Activated B cell treated with CpG ODN at 0.5 μM for 24 hours (primary cell): Measurements from ENCODE around the gene GABRB2. TPM values are rescaled to one million over a fixed set of nuclear protein-coding genes. Genes with fewer than 3 reads are reported as not detected.

Experiments
- ATAC-seq: fragments of 200-7000 bp; cut with Tn5 transposase; one replicate; pipeline ENCODE4 v1.10.0; 2021; ENCODE audit warnings: low read depth, mild to moderate bottlenecking, moderate library complexity
- CTCF ChIA-PET: fragments of 350-600 bp; sonication (Branson Sonifier 250); formaldehyde crosslinking; loops from one replicate; lab custom pipeline; 2021; ENCODE audit warnings: antibody characterized with exemption; lab: Charles Lee
- POLR2A ChIA-PET: fragments of 350-600 bp; sonication (Branson Sonifier 250); formaldehyde crosslinking; loops from one replicate; lab custom pipeline; 2021; ENCODE audit warnings: antibody characterized with exemption; lab: Charles Lee
- DNase-seq: peaks from one replicate; pipeline ENCODE4 v3.0.0; 2022
- H3K27ac Mint-ChIP-seq: one replicate; pipeline ENCODE4 v1.8.0; 2020; ENCODE audit warnings: mixed read lengths
- H3K27me3 Mint-ChIP-seq: one replicate; pipeline ENCODE4 v1.8.0; 2021; ENCODE audit warnings: mixed read lengths
- H3K36me3 Mint-ChIP-seq: one replicate; pipeline ENCODE4 v1.8.0; 2021; ENCODE audit warnings: low read depth, mixed read lengths
- H3K4me1 Mint-ChIP-seq: one replicate; pipeline ENCODE4 v1.8.0; 2021; ENCODE audit warnings: mixed read lengths
- H3K4me3 Mint-ChIP-seq: one replicate; pipeline ENCODE4 v1.8.0; 2020; ENCODE audit warnings: mild to moderate bottlenecking, mixed read lengths
- H3K9me3 Mint-ChIP-seq: one replicate; pipeline ENCODE4 v1.8.0; 2020; ENCODE audit warnings: mixed read lengths
- intact Hi-C: fragments of 100-400 bp; cut with micrococcal nuclease; formaldehyde crosslinking; loops from one replicate; pipeline ENCODE4 v1.15.1; 2024
- total RNA-seq: library from RNA; stranded (reverse); gene quantifications from 2 replicates; pipeline ENCODE4 v1.2.3, GENCODE V29; 2022
- TF ChIP-seq, protein P1 (sequence below): fragments of 200-600 bp; IDR thresholded peaks from one replicate; pipeline ENCODE4 v1.8.0; 2022; ENCODE audit warnings: antibody characterized with exemption, mild to moderate bottlenecking

GABRB2 gene
- total RNA-seq, 1 donor from 2014 or later, result not detected

DNA sequence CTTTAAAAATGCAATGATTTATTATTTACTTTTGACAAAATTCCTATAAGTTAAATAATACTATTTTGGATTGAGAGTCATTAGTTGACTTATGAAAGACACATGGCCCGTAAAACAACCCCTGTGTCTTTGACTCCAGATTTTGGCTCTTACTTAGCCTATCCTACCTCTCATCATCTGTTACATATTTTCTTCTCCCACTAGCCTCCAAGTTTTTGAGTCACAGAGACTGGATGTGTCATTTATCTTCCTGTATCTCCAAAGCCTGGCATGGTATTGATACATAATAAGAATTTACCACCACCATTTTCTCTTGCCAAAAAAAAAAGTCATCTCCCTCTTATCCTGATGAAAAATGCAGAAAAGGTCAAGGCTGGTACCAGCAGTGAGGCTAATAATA, 99.9 kb downstream of the GABRB2 start:
- ATAC-seq (no peak), DNase-seq (no peak)
- no peaks in the 10 kb centered on the region for H3K36me3 Mint-ChIP-seq
- no peaks in the 10 kb centered on the region for H3K4me1 Mint-ChIP-seq
- ChIA-PET POLR2A (no interaction called here), CTCF (interaction anchor here (0.5 kb wide), 1 partner anchor 603 kb away, joined by 4 read pairs; no protein-coding TSS in a partner anchor)
- no peak overlapping the region for H3K27ac Mint-ChIP-seq
- peaks cover 2% of the 10 kb centered on the region for H3K9me3 Mint-ChIP-seq
- TF ChIP-seq, protein P1, sequence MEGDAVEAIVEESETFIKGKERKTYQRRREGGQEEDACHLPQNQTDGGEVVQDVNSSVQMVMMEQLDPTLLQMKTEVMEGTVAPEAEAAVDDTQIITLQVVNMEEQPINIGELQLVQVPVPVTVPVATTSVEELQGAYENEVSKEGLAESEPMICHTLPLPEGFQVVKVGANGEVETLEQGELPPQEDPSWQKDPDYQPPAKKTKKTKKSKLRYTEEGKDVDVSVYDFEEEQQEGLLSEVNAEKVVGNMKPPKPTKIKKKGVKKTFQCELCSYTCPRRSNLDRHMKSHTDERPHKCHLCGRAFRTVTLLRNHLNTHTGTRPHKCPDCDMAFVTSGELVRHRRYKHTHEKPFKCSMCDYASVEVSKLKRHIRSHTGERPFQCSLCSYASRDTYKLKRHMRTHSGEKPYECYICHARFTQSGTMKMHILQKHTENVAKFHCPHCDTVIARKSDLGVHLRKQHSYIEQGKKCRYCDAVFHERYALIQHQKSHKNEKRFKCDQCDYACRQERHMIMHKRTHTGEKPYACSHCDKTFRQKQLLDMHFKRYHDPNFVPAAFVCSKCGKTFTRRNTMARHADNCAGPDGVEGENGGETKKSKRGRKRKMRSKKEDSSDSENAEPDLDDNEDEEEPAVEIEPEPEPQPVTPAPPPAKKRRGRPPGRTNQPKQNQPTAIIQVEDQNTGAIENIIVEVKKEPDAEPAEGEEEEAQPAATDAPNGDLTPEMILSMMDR, result no peak
- H3K27me3 Mint-ChIP-seq, result no peaks in the 10 kb centered on the region
- intact Hi-C loops, result no loop called here
- H3K4me3 Mint-ChIP-seq, result no peak overlapping the region

DNA sequence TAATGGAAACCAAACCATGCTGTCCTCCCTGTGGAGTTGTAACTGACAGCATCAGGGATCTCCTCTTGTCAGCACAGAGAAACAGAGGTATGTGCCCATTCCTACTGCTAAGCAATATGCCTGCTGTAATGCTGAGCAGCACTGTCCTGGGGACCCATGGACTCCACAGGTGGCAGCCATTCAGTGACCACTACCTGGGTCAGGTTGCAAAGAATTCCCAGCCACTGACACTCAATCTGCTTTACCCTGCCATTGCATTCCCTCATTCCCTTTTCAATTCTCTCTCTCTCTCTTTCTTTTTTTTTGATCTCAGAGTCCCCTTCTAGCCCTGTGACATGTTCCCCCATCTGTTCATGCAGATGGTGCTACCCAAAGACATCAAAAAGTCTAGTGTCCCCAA, 104.1 kb downstream of the GABRB2 start:
- CTCF ChIA-PET, result no interaction called here

DNA sequence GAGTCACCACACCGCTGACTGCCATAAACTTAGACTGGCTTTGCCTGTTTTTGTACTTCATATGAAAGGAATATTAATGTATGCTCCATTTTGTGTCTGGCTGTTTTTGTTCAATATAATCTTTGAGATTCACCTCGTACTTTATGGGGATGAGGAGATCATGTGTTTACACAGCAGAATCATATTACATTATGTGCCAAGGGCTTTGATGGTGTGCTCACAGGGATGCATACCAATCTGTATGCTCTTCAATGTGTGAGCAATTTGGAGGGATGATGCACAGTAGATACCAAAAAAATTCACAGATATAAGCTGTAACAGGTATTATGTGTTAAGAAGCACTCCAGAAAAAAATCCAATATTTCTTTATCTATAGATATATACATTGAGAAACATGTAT, 113.7 kb downstream of the GABRB2 start:
- ChIA-PET POLR2A (no interaction called here), CTCF (no interaction called here)
- H3K27ac Mint-ChIP-seq, result no peak overlapping the region
- no peaks in the 10 kb centered on the region for H3K9me3 Mint-ChIP-seq
- TF ChIP-seq, protein P1, result no peak
- intact Hi-C loops, result no loop called here
- DNase-seq (no peak), ATAC-seq (no peak)
- no peaks in the 10 kb centered on the region for H3K4me1 Mint-ChIP-seq
- H3K36me3 Mint-ChIP-seq, result no peaks in the 10 kb centered on the region
- no peak overlapping the region for H3K4me3 Mint-ChIP-seq
- H3K27me3 Mint-ChIP-seq, result no peaks in the 10 kb centered on the region

More for the DNA sequence above, 104.1 kb downstream of the GABRB2 start:
- DNase-seq (no peak), ATAC-seq (no peak)
- no peak overlapping the region for H3K27ac Mint-ChIP-seq
- TF ChIP-seq, protein P1, result no peak
- no peaks in the 10 kb centered on the region for H3K4me1 Mint-ChIP-seq
- intact Hi-C loops, result no loop called here
- H3K27me3 Mint-ChIP-seq, result no peaks in the 10 kb centered on the region
- no peaks in the 10 kb centered on the region for H3K36me3 Mint-ChIP-seq
- POLR2A ChIA-PET, result no interaction called here
- H3K9me3 Mint-ChIP-seq, result peaks cover 8% of the 10 kb centered on the region
- no peak overlapping the region for H3K4me3 Mint-ChIP-seq

DNA sequence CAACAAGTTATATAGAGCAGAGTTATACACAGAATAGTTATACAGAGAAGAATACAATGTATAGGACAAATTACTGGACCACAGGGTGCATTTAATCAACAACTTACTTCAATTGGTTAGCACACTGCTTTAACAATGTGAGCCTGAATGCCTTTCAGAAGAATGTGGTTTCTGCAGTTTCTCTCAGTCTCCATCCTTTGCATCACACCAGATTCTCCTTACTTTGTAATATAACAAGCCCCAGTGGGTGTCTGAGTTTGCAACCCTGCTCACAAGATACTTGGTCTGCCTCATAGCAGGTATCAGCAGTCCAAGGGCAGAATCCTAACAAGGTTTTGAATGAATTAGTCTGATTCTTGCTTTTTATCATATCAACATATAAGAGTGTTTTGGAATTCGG, 114.6 kb downstream of the GABRB2 start:
- DNase-seq (no peak), ATAC-seq (no peak)
- no peaks in the 10 kb centered on the region for H3K36me3 Mint-ChIP-seq
- intact Hi-C loops, result no loop called here
- H3K4me1 Mint-ChIP-seq, result no peaks in the 10 kb centered on the region
- H3K4me3 Mint-ChIP-seq, result no peak overlapping the region
- H3K27me3 Mint-ChIP-seq, result no peaks in the 10 kb centered on the region
- H3K9me3 Mint-ChIP-seq, result no peaks in the 10 kb centered on the region
- ChIA-PET POLR2A (no interaction called here), CTCF (no interaction called here)
- TF ChIP-seq, protein P1, result no peak
- no peak overlapping the region for H3K27ac Mint-ChIP-seq

DNA sequence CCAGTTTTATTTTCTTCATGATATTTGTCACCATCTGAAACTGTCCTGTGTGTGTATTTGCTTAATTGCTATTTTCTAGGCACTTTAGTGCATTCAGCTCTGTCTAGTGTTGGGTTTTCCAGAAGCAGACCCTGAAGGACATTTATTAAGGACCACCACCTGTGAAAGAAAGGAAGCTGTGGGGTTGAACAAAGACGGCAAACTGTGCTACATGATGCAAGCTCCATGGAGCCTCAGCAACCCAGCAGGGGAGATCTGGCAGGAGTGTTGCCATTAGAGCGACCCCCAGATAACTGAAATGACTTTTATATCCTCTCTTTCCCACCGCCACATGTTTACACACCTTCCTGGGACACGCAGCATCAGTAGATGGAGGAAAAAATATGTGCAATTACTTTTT, 125.5 kb downstream of the GABRB2 start:
- Mint-ChIP-seq H3K4me3 (no peak overlapping the region), H3K4me1 (no peaks in the 10 kb centered on the region), H3K9me3 (no peaks in the 10 kb centered on the region), H3K36me3 (no peaks in the 10 kb centered on the region), H3K27ac (no peak overlapping the region), H3K27me3 (no peaks in the 10 kb centered on the region)
- DNase-seq (no peak), ATAC-seq (no peak)
- ChIA-PET CTCF (no interaction called here), POLR2A (no interaction called here)
- TF ChIP-seq, protein P1, result no peak
- intact Hi-C loops, result no loop called here
